NCI-H1092 treated with DMSO at 0.1 percent for 48 hours (cell line): ENCODE measurements around the gene WWOX.

ENCODE experiments used
- DNase-seq: peaks from one replicate; lab custom pipeline; 2025; lab: John Stamatoyannopoulos, UW

Gene WWOX

DNA sequence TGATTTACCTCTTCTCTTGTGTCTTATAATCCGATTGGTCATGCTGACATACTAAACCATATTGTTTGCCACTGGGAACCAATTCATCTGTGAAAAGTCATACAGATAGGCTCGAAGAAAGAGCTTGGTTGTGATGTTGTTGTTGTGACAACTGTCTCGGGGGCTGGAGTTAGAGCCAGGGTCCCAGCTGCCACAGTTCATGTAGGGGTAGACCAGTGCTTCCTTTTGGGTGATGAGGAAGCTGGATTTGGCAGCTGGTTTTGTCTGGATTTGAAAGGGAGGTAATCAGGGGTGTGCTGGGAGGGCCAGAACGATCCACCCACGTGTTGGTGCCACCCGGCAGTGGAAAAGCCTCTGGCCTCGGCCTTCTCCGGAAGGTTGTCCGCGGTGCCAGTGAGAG is 438.1 kb downstream of the WWOX start:
- DNase-seq: no peak

DNA sequence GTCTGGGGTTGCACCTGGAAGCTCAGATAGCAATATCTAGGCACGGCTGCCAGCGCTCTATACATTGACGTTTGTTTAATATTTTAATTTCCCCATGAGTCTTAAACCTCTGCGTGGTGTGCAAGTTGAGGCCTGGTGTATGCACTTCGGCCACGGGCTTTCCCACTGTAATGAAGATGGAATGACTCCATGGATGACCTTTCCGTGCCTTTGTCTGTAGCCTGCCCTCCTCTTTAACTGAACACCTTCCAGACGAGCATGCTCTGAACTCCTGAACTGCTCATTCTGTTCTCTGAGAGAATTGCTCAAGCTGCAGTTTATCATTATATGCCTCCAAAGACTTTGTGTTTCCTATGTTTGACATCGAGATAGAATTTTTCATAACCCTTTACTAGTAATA is 438.8 kb downstream of the WWOX start:
- DNase-seq: no peak

DNA sequence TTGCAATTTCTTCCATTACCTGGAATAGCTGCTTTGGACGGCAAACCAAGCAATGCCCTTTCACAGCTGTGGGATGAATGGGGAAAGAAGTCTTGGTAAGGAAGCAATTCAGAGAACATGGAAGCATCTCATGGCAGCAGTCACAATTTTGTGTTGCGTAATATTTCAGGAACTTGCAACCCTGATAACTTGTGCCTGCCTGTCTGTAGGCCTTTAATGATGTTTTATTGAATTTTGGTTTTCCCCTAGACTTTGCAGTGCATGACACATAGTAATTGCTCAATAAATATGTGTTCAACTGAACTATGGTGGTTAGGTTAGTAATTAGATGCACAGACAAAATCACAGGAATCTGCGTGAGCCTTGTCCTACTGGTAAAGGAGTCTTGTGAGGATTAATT is 439.5 kb downstream of the WWOX start:
- no peak for DNase-seq

DNA sequence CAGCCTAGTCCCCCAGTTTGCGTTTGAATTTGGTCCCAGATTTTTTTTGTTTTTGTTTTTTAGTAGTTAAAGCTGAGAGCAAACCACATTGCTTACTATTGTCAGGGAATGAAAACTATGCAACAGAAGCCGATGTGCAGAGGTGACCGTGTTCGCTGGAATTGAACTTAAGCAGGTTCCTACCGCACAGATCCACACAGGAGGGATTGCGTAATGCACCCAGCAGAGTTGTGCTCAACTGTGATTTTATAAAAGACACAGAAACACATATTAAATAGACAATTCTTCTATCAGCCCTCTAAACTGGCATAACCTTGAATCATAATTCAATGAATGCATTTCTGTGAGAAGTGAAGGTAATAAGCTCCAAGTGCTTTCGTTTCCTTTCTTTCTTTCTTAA is 443.0 kb downstream of the WWOX start:
- DNase-seq: no peak

DNA sequence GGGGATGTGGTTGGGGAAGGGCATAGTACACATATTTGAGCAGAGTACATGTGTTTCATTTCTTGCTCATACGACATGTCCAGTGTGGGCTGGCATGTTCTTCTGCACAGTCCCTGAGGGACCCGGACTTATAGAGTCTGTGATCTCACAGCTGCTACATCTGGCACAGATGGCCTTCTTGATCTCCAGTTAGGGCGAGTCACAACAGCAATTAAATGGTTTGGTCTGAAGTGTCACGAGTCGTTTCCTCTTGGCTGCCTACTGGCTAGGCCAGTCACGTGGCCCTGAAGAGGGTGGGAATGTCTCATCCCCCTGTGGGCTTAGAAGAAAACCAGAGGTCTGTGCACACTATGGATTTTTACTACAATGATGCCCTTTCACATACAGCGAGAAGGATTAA is 443.6 kb downstream of the WWOX start:
- DNase-seq: no peak

DNA sequence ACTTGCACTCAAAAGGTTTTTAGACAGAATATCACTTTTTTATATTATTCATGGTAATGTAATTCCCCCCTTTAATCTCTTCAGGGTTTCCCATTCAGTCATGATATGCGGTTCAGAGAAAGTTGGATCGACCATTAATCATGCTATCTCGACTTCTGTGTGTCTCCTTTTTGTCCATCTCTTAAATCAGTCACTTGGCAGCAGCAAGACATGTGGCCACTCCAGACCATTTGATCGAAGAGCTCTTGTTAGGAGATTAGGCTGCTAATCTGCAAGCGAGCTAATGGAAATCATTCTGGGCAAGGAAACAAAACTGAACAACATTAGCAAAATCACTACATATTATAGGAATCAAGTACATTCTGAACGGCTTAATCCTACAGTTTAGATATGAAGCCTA is 449.9 kb downstream of the WWOX start:
- DNase-seq: no peak

DNA sequence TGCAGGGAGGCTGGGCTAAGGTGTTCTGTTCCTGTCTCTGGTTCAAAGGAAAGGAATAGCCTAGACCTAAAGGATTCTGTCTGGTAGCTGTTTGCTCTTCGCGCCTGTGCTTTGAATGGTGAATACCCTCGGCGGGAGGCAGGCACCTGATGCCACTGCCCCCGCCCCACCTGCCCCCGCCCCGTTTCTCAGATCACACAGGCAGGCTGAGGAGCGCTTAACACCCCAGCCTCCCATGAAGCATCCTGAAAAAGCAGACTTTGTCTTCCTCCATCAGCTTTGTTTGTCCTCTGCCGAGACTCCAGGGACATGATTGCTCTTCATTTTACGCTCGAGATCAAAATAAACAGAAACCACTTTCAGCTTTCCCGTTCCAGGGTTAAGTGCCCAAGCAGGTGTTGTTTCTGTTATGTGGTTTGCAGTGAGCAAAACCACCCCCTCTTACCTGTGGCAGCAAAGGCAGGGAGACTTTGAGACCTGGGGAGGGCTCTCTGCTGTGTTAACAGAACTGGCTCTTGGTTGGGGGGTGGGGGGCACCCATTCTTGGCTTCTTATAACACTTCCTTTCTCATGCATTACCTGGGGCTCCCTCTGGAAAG is 452.1 kb downstream of the WWOX start:
- peak; percentile 99 for DNase-seq

DNA sequence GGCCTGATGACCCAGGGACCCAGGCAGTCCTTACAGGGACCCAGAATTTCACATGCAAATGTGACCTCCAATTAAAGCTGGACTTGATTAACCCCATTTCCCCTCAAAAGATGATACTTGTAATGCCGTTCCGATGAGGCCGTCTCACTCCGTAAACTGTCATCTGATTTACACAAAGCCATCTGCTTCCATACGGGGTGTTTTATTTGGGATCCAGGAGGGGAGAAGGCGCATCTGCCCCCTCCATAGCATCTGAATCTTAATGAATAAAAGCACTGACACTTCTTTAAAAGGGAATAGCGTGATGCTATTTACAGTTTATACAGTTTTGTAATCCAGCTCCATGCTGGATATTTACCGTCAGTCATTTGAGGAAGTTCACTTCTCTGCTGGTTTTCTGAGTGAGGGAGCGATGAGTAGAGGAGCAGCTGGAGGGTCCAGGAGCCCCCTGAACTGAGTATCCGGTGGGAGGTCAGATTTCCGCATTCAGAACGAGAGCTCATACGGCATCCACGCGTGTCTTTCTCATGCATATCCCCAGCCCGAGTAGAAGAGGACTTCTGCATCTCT is 452.7 kb downstream of the WWOX start:
- no peak for DNase-seq

DNA sequence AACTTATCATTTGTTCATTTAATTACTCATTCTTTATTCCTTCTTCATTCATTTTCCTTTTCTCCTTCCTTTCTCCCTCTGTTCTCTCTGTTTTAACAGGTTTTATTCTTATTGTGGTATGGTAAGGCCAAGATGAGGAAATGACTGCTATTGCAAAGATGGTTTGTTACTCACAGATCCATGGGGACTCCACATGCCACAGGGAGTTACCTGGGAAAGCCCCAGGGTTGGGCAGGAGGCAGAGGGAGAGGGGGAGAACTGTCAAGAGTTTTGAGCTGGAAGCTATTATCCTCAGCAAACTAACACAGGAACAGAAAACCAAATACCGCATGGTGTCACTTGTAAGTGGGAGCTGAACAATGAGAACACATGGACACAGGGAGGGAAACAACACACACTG is 453.3 kb downstream of the WWOX start:
- DNase-seq: peak; percentile 21

DNA sequence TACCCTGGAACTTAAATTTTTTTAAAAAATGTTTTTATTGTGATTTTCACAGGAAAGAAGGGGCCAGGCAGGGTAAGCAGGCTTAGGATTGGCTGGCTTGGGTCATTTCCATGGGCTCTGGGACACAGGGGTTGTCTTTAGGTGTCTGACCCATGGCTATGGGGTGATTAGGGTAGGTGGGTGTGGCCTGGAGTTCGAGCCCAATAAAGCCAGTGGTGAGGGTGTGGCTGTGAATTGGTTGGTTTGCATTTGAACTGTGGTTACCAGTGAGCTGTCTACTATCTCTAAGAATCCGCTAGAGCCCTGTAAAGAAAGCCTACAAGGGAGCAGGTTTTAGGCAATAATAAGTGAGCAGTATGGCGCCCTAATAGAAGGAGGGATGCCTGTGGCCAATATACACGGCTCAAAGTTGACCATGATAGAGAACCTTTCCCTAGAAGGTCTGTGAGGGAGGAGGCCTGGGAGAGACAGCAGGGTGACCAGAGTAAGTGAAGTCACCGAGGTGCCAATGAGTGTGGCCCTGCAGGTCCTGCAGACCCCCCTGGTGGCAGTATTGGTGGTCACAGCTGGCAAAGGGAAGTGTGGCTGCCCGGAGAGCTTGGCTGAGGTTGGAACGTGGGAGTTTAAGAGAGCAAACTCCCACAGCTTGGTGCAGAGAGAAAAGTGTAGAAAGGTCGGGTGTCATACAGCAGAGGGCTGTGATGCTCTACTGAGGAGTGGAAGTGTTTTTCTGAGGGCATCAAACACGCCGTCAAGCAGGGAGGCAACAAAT is 454.0 kb downstream of the WWOX start:
- no peak for DNase-seq

DNA sequence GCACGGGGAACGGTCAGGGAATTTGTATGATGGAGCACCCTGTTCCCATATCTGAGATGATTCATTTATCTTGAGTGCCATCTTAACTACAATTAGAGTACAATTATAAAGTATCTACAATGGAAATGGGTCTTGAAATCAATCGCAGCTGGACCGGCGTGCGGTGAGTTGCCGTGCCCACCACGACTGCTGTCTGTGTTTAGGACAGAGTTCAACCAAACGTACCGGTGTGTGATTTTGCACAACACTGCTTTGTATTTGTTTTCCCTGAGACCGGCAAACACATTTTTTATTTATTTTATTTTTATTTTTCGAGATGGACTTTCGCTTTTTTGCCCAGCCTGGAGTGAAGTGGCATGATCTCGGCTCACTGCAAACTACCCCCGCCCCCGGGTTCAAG is 457.0 kb downstream of the WWOX start:
- no peak for DNase-seq

DNA sequence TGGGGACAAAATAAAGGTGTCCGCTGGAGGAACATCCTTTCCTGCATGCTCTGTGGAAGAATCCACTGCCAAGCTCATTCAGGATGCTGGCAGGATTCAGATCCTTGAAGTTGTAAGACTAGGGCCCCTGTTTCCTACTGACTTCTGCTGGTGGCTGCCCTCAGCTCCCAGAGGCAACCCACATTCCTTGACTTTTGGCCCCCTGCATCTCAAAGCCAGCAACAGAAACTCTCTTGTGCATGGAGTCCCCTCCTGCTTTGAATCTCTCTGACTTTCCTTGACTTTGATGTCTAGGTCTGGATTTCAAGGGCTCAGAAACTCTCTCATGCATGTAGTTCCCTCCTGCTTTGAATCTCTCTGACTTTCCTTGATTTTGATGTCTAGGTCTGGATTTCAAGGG is 461.5 kb downstream of the WWOX start:
- no peak for DNase-seq

DNA sequence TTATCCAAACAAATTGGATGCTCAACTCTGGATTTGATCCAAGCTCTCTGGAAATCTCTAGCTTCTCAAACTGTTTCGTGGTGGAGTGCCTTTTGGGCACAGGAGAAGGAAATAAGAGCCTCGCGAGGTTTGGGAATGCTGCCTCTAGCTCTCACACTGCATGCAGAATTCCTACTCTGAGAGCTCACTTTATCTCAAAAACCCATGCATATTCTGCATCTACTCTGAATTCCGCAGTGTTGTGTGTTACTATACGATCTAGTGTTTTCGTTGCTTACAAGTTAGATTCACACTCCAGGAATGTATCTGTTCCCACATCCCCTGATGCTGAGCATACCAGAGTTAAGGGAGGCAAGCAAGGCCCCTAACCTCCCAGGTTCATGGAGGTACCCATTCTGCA is 462.7 kb downstream of the WWOX start:
- no peak for DNase-seq

DNA sequence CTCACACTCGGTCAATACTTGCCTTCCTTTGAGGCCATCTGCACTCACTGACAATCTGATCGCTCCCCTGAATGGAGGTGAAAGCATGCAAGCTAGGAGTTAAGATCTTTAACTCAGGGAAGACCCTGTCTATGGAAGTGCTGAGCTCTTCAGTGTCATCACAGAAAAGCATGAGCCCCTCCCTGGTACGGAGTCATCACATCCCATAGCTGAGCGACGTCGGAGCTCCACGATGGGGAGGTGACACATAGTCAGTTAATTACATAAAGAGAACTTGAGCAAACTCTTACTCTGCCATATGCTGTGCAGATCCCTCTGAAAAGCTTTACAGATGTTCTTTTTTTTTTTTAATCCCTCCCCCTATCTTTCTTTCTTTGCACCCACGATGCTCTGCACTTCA is 463.2 kb downstream of the WWOX start:
- no peak for DNase-seq

DNA sequence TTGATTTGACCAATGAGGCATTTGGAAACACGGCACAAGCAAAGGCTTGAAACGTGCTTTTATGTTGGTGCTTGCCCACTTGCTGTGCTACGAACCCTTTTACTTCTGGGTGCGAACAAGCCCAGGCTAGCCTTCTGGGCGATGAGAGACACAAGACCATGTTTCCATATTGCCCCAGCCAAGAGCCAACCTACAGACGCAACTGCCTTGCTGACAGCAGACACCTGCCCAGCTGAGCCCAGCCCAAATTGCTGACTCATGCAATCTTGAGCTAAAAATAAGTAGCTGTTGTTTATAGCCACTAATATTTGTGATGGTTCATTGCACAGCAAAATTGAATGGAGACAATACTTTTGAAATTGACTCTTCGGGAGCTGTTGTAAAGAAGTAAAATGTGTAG is 464.5 kb downstream of the WWOX start:
- DNase-seq: peak; percentile 7

DNA sequence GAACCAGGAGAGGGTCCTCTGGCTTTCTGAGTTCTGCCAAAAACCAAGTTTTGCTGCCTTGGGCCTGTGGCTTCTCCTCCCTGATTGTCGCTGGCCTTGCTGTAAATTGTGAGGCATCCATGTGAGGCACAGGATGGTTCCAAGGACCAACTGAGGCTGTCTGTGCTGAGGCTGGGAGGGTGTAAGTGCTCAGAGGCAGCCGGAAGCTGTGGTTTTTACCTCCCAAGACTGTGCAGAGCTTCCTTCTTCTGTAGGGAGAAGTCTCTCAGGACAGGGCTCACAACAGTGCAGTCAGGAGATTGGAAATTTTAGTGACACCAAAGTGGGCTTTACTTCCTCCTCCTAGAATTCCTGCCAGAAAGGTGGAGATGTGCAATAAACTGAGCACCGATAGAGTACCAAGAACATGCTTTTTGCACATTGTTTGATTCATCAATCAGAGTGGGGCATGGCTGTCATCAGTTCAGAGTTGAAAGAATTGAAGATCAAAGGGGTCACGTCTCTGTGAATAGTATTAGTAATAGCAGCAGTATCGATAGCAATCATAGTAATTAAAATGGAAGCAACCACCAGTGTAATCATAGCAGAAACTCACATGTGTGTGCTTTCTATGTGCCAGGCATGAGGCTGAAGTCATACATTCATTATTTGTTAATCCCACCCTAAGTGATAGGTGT is 467.1 kb downstream of the WWOX start:
- DNase-seq: no peak

DNA sequence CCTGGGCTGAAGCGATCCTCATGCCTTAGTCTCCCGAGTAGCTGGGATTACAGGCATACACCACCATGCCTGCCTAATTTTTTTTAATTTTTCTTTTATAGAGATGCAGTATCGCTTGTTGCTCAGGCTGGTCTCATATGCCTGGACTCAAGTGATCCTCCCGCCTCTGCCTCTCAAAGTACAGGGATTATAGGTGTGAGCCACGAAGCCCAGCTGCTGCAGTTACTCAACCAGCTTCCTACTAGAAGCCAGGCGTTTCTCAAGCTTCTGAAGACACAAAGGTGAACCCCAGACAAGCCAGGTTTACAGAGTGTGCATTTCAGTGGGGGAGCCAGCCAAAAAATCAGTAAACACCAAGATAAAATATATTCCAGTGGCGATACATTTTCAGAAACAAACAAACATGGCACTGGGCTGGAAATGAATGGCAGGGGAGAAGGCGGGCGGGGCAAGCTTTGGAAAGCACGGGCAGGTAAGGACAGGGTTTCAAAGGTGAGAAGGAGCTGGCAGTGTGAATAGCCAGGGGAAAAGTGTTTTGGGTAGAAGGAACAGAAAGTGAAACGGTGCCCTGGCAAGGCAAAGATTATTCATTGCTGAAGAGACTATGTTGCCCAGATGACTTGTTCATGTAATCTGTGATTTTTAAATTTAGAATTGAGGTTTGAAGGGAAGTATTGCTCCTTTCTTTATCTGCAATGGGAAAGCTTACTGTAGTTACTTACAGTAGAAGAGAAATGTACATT is 471.1 kb downstream of the WWOX start:
- DNase-seq: no peak

DNA sequence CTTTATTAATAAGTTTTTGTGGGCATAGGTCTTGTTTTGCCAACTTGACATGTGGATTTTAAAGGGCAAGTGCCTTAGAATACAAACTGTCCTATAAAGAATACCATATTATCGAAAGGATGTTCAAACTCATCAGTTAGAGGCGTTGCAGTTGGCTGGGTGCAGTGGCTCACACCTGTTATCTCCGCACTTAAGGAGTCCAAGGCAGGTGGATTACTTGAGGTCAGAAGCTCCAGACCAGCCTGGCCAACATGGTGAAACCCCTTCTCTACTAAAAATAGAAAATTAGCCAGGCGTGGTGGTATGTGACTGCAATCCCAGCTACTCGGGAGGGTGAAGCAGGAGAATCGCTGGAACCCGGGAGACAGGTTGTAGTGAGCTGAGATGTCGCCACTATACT is 472.0 kb downstream of the WWOX start:
- no peak for DNase-seq

DNA sequence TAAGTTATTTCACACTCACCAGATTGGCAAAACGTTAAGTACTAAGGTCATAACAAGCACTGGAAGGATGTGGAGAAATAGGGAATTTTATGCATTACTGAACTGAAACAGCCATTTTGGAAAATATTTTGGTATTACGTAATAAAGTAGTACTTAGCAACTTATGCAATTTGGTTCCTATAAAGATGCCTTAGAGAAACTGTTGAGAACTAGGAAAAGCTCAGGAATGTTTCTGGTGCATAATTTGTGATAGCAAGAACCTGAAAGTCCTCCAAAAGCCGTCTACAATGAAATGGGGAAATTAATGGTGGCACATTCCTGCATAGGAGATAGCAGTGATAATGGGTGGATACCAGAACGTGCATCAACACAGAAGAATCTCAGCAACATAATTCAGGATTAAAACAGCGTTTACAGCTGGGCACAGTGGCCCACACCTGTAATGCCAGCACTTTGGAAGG is 472.5 kb downstream of the WWOX start:
- no peak for DNase-seq

DNA sequence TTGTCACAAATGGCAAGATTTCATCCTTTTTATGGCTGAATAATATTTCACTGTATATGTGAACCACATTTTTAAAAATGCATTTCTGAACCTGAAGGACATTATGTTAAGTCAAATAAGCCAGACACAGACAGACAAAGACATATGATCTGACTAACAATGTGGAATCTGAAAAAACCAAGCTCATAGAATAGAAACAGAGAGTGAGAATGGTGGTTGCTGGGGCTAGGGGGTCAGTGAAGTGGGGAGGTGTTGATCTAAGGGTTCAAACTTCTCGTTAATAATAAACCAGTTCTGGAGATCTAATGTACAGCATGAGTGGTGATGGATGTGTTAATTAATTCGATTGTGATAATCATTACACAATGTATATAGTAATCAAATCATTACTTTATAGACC is 475.1 kb downstream of the WWOX start:
- DNase-seq: no peak

DNA sequence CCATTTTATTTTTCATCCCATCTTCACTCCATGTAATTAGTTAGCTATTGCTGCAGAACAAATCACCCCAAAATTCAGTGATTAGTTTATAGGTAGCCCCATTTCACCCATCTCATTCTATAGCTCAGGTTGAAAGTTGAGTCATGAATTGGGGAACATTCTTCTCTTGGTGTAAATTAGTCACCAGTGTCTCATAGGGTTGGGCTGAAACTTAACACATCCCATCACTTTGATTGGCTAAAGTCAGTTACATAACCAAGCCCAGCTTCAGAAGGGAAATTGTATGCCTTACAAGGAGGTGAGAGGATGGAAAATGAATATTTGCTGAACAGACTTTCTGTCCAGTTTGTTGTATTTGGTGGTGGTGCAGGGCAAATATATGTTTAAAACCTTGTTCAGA is 477.5 kb downstream of the WWOX start:
- DNase-seq: no peak

DNA sequence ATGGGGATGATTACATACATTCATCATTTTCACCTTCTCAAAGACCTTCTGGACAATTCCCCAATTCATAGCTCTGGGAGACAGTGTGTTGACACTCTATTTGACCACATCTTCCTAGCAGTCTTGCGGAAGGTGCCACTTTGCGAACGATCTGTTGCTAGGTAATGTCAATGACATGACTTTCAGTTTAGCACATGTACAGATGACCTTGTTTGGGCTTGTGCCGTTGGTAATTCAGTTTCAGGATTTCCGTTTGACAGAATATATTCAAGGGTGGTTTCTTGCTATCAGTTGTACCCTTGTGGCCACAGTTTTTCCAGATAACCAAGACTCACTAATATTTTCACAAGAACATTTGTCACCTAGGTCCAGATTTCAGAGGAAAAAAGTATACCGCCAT is 478.2 kb downstream of the WWOX start:
- DNase-seq: no peak
